Measurements from ENCODE around the gene TBC1D21. TPM values are rescaled to one million over a fixed set of nuclear protein-coding genes. Genes with fewer than 3 reads are reported as not detected.

TBC1D21 gene
- total RNA-seq, 1 donor from 2014 or later, result not detected

DNA sequence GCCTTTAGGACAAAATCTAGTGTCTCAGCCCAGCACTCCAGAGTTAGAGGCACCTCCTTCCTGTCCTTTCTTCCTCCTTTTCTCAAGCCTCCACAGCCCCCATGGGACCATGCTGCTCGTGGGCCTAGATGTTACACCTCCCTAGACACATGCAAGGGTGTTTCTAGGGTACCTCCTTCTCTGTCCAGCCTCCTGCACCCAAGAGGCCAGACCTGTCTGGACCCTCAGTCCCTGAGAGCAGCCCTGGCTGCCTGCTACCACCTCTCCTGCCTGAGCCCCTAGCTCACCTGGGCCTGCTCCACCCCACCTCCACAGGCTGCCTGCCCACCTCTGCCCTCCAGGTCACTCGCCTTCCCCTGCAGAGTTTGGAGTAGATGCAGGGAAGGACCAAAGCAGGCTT, 58.1 kb downstream of the TBC1D21 start:
- TF ChIP-seq, protein P1, sequence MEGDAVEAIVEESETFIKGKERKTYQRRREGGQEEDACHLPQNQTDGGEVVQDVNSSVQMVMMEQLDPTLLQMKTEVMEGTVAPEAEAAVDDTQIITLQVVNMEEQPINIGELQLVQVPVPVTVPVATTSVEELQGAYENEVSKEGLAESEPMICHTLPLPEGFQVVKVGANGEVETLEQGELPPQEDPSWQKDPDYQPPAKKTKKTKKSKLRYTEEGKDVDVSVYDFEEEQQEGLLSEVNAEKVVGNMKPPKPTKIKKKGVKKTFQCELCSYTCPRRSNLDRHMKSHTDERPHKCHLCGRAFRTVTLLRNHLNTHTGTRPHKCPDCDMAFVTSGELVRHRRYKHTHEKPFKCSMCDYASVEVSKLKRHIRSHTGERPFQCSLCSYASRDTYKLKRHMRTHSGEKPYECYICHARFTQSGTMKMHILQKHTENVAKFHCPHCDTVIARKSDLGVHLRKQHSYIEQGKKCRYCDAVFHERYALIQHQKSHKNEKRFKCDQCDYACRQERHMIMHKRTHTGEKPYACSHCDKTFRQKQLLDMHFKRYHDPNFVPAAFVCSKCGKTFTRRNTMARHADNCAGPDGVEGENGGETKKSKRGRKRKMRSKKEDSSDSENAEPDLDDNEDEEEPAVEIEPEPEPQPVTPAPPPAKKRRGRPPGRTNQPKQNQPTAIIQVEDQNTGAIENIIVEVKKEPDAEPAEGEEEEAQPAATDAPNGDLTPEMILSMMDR (IDR thresholded peaks at IDR 0.05; ENCODE audit: insufficient read depth, low read length, severe bottlenecking), result no peak
- Histone ChIP-seq H3K27me3 (ENCODE audit: control insufficient read depth, insufficient read depth, low read length) (no peaks in the 10 kb centered on the region), H3K36me3 (ENCODE audit: control insufficient read depth, insufficient read depth, low read length) (no peaks in the 10 kb centered on the region), H3K4me3 (ENCODE audit: low read depth, low read length) (no peak overlapping the region)
- FAIRE-seq (no peak), DNase-seq (ENCODE audit: low read depth) (no peak)

- DNase-seq (ENCODE audit: low read depth) (no peak), FAIRE-seq (peak; percentile 64)
- Histone ChIP-seq H3K27me3 (ENCODE audit: control insufficient read depth, insufficient read depth, low read length) (no peaks in the 10 kb centered on the region), H3K36me3 (ENCODE audit: control insufficient read depth, insufficient read depth, low read length) (no peaks in the 10 kb centered on the region), H3K4me3 (ENCODE audit: low read depth, low read length) (no peak overlapping the region)
- TF ChIP-seq, protein P1 (IDR thresholded peaks at IDR 0.05; ENCODE audit: insufficient read depth, low read length, severe bottlenecking), result no peak
Observed at GRCh38 chr15:73932381-73933191, 59.2 kb downstream of the TBC1D21 start.

DNA sequence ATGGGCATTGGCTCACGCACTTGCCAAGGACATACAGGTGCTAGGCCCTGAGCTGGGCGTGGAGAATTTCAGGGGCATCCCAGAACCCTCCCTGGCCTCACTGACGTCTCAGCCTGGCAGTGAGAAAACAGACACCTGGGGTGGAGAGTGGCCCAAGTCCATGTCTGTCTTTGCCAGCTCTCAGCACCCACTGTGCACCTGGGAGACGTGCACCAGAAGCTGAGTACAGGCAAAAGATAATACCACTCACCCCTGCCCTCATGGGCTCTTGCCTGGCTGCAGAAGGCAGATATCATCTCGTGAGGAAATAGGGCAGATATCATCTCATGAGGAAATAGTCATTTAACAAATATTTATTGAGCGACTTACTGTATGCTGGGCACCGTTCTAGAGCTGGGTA, 60.9 kb downstream of the TBC1D21 start:
- Histone ChIP-seq H3K4me3 (ENCODE audit: low read depth, low read length) (no peak overlapping the region), H3K36me3 (ENCODE audit: control insufficient read depth, insufficient read depth, low read length) (no peaks in the 10 kb centered on the region), H3K27me3 (ENCODE audit: control insufficient read depth, insufficient read depth, low read length) (no peaks in the 10 kb centered on the region)
- TF ChIP-seq, protein P1 (IDR thresholded peaks at IDR 0.05; ENCODE audit: insufficient read depth, low read length, severe bottlenecking), result no peak
- DNase-seq (ENCODE audit: low read depth), result no peak
- no peak for FAIRE-seq

GRCh38 chr15:73935547-73935946, 62.2 kb downstream of the TBC1D21 start:
- Histone ChIP-seq H3K36me3 (ENCODE audit: control insufficient read depth, insufficient read depth, low read length) (no peaks in the 10 kb centered on the region), H3K27me3 (ENCODE audit: control insufficient read depth, insufficient read depth, low read length) (no peaks in the 10 kb centered on the region), H3K4me3 (ENCODE audit: low read depth, low read length) (no peak overlapping the region)
- TF ChIP-seq, protein P1 (IDR thresholded peaks at IDR 0.05; ENCODE audit: insufficient read depth, low read length, severe bottlenecking), result no peak
- DNase-seq (ENCODE audit: low read depth), result peak; percentile 47
- FAIRE-seq, result peak; percentile 40

DNA sequence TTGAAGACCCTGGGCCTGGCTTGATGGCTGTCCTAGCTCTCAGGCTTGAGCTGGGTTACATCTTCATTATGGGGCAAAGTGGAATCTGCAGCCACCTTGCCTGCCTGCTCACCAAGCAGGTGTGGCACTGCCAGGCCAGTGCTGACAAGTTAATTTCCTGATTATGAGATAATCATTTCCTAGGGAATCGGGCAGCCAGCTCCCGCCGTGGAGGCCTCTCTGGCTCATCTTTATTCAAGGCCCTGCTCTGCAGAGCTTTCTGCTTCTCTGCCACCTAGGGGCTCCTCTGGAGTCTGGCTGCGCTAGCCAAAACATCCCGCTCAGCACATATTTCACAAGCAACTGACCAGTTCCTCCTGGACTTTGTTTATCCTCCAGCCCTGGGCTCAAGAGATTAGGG, 62.8 kb downstream of the TBC1D21 start:
- TF ChIP-seq, protein P1 (IDR thresholded peaks at IDR 0.05; ENCODE audit: insufficient read depth, low read length, severe bottlenecking), result no peak
- no peak overlapping the region for H3K4me3 ChIP-seq (ENCODE audit: low read depth, low read length)
- H3K36me3 ChIP-seq (ENCODE audit: control insufficient read depth, insufficient read depth, low read length), result no peaks in the 10 kb centered on the region
- no peaks in the 10 kb centered on the region for H3K27me3 ChIP-seq (ENCODE audit: control insufficient read depth, insufficient read depth, low read length)
- FAIRE-seq (peak; percentile 91), DNase-seq (ENCODE audit: low read depth) (peak; percentile 77)
